ENCODE data around the gene ARRDC2.

DNA sequence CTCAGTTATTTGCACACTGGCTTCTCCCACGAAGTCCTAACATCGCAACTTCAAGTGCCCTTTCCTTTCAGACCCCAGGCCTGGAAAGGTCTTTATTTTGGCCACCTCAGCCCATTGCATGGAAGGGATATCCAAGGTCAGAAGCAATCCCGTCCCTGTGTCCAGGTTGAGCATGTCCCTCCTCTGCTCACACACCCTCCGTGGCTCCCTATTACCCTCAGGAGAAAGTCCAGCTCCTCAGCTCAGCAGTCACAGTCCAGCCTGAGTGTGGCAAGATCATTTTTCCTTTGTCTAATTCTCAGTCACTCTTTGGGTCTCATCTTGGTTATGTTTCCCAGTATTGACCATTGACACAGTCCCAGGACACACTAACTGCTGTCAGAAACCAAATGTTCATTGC lies 19.2 kb downstream of the ARRDC2 start:
- TF ChIP-seq, protein P1, sequence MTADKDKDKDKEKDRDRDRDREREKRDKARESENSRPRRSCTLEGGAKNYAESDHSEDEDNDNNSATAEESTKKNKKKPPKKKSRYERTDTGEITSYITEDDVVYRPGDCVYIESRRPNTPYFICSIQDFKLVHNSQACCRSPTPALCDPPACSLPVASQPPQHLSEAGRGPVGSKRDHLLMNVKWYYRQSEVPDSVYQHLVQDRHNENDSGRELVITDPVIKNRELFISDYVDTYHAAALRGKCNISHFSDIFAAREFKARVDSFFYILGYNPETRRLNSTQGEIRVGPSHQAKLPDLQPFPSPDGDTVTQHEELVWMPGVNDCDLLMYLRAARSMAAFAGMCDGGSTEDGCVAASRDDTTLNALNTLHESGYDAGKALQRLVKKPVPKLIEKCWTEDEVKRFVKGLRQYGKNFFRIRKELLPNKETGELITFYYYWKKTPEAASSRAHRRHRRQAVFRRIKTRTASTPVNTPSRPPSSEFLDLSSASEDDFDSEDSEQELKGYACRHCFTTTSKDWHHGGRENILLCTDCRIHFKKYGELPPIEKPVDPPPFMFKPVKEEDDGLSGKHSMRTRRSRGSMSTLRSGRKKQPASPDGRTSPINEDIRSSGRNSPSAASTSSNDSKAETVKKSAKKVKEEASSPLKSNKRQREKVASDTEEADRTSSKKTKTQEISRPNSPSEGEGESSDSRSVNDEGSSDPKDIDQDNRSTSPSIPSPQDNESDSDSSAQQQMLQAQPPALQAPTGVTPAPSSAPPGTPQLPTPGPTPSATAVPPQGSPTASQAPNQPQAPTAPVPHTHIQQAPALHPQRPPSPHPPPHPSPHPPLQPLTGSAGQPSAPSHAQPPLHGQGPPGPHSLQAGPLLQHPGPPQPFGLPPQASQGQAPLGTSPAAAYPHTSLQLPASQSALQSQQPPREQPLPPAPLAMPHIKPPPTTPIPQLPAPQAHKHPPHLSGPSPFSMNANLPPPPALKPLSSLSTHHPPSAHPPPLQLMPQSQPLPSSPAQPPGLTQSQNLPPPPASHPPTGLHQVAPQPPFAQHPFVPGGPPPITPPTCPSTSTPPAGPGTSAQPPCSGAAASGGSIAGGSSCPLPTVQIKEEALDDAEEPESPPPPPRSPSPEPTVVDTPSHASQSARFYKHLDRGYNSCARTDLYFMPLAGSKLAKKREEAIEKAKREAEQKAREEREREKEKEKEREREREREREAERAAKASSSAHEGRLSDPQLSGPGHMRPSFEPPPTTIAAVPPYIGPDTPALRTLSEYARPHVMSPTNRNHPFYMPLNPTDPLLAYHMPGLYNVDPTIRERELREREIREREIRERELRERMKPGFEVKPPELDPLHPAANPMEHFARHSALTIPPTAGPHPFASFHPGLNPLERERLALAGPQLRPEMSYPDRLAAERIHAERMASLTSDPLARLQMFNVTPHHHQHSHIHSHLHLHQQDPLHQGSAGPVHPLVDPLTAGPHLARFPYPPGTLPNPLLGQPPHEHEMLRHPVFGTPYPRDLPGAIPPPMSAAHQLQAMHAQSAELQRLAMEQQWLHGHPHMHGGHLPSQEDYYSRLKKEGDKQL (CRISPR knock-in tag; IDR thresholded peaks at IDR 0.05; ENCODE audit: low read depth), result no peak
- TF ChIP-seq, protein P2, sequence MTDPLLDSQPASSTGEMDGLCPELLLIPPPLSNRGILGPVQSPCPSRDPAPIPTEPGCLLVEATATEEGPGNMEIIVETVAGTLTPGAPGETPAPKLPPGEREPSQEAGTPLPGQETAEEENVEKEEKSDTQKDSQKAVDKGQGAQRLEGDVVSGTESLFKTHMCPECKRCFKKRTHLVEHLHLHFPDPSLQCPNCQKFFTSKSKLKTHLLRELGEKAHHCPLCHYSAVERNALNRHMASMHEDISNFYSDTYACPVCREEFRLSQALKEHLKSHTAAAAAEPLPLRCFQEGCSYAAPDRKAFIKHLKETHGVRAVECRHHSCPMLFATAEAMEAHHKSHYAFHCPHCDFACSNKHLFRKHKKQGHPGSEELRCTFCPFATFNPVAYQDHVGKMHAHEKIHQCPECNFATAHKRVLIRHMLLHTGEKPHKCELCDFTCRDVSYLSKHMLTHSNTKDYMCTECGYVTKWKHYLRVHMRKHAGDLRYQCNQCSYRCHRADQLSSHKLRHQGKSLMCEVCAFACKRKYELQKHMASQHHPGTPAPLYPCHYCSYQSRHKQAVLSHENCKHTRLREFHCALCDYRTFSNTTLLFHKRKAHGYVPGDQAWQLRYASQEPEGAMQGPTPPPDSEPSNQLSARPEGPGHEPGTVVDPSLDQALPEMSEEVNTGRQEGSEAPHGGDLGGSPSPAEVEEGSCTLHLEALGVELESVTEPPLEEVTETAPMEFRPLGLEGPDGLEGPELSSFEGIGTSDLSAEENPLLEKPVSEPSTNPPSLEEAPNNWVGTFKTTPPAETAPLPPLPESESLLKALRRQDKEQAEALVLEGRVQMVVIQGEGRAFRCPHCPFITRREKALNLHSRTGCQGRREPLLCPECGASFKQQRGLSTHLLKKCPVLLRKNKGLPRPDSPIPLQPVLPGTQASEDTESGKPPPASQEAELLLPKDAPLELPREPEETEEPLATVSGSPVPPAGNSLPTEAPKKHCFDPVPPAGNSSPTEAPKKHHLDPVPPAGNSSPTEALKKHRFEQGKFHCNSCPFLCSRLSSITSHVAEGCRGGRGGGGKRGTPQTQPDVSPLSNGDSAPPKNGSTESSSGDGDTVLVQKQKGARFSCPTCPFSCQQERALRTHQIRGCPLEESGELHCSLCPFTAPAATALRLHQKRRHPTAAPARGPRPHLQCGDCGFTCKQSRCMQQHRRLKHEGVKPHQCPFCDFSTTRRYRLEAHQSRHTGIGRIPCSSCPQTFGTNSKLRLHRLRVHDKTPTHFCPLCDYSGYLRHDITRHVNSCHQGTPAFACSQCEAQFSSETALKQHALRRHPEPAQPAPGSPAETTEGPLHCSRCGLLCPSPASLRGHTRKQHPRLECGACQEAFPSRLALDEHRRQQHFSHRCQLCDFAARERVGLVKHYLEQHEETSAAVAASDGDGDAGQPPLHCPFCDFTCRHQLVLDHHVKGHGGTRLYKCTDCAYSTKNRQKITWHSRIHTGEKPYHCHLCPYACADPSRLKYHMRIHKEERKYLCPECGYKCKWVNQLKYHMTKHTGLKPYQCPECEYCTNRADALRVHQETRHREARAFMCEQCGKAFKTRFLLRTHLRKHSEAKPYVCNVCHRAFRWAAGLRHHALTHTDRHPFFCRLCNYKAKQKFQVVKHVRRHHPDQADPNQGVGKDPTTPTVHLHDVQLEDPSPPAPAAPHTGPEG (CRISPR knock-in tag; IDR thresholded peaks at IDR 0.05), result no peak
- TF ChIP-seq RAD21 (CRISPR knock-in tag; IDR thresholded peaks at IDR 0.05) (no peak), CENPX (CRISPR knock-in tag; IDR thresholded peaks at IDR 0.05) (no peak), ZNF350 (CRISPR knock-in tag; IDR thresholded peaks at IDR 0.05; ENCODE audit: borderline replicate concordance, low read depth) (no peak)
